MM.1S (cell line): ENCODE measurements around the gene NFAM1.

Experiments used
- DNase-seq: peaks from one replicate; pipeline ENCODE4 v3.0.0-alpha.2; 2015
- H2AFZ ChIP-seq: fragments of 300-600 bp; sonication (generic); 2 replicates; pipeline ENCODE4 v1.6.0; 2016; ENCODE audit warnings: antibody characterized with exemption, low read length
- H3F3A ChIP-seq: fragments of 300-600 bp; sonication (generic); 2 replicates; pipeline ENCODE4 v1.6.1; 2016; ENCODE audit warnings: mild to moderate bottlenecking, antibody characterized with exemption, low read length, moderate library complexity, mixed read lengths; ENCODE audit not compliant: insufficient read depth
- H3K27ac ChIP-seq: fragments of 300-600 bp; sonication (generic); 2 replicates; pipeline ENCODE4 v1.5.1; 2016; ENCODE audit warnings: mild to moderate bottlenecking, low read length
- H3K27me3 ChIP-seq: fragments of 300-600 bp; sonication (generic); replicated peaks from 2 replicates; pipeline ENCODE4 v1.6.0; 2016; ENCODE audit warnings: low read length; ENCODE audit not compliant: insufficient read depth
- H3K36me3 ChIP-seq: fragments of 300-600 bp; sonication (generic); replicated peaks from 2 replicates; pipeline ENCODE4 v1.6.1; 2016; ENCODE audit warnings: mild to moderate bottlenecking, low read length, mixed read lengths; ENCODE audit not compliant: insufficient read depth
- H3K4me1 ChIP-seq: fragments of 300-600 bp; sonication (generic); 2 replicates; pipeline ENCODE4 v1.6.1; 2016; ENCODE audit warnings: low read length, mixed read lengths
- H3K4me2 ChIP-seq: fragments of 300-600 bp; sonication (generic); 2 replicates; pipeline ENCODE4 v1.6.0; 2016; ENCODE audit warnings: low read depth, low read length
- H3K4me3 ChIP-seq: fragments of 300-600 bp; sonication (generic); 2 replicates; pipeline ENCODE4 v1.5.1; 2016; ENCODE audit warnings: low read length, mixed read lengths
- H3K79me2 ChIP-seq: fragments of 300-600 bp; sonication (generic); 2 replicates; pipeline ENCODE4 v1.6.1; 2016; ENCODE audit warnings: mixed run types, low read length, mixed read lengths
- H3K9ac ChIP-seq: fragments of 300-600 bp; sonication (generic); 2 replicates; pipeline ENCODE4 v1.6.1; 2016; ENCODE audit warnings: low read length, mixed read lengths
- H3K9me2 ChIP-seq: fragments of 300-600 bp; sonication (generic); replicated peaks from 2 replicates; pipeline ENCODE4 v1.6.1; 2016; ENCODE audit warnings: mild to moderate bottlenecking, low read length, mixed read lengths; ENCODE audit not compliant: insufficient read depth
- H3K9me3 ChIP-seq: fragments of 300-600 bp; sonication (generic); replicated peaks from 2 replicates; pipeline ENCODE4 v1.6.1; 2016; ENCODE audit warnings: mild to moderate bottlenecking, low read length, mixed read lengths; ENCODE audit not compliant: insufficient read depth
- H4K20me1 ChIP-seq: fragments of 300-600 bp; sonication (generic); 2 replicates; pipeline ENCODE4 v1.6.1; 2016; ENCODE audit warnings: mild to moderate bottlenecking, low read length, moderate library complexity, mixed read lengths; ENCODE audit not compliant: insufficient read depth
- EZH2 ChIP-seq: fragments of 300-600 bp; sonication (generic); optimal IDR thresholded peaks from 2 replicates; pipeline ENCODE3; 2017; ENCODE audit warnings: low read depth, mild to moderate bottlenecking, antibody characterized with exemption, low read length, mixed read lengths
- EZH2phosphoT487 ChIP-seq: fragments of 300-600 bp; sonication (generic); IDR thresholded peaks from 2 replicates; pipeline ENCODE4 v1.6.1; 2018; ENCODE audit warnings: antibody characterized with exemption, low read length
- TF ChIP-seq, protein P1 (sequence below): fragments of 300-600 bp; sonication (generic); IDR thresholded peaks from 2 replicates; pipeline ENCODE4 v1.5.1; 2016; ENCODE audit warnings: antibody characterized with exemption, low read length, mixed read lengths

NFAM1 gene

GRCh38 chr22:42459287-42460063, 27.3 kb upstream of the NFAM1 start:
- no peak overlapping the region for H3K4me2 ChIP-seq
- 0 out of 2 replicates have a peak, but pooled peaks cover 5% of the 10 kb centered on the region for H3K4me1 ChIP-seq
- H4K20me1 ChIP-seq, result no peaks in the 10 kb centered on the region
- no peak overlapping the region for H3K9ac ChIP-seq
- peaks cover 74% of the 10 kb centered on the region for H3K27me3 ChIP-seq
- no peak overlapping the region for H3K4me3 ChIP-seq
- no peak overlapping the region for H3K27ac ChIP-seq
- no peaks in the 10 kb centered on the region for H3K36me3 ChIP-seq
- H3F3A ChIP-seq, result no peaks in the 10 kb centered on the region
- no peak for DNase-seq
- H2AFZ ChIP-seq, result no peak overlapping the region
- H3K9me2 ChIP-seq, result no peaks in the 10 kb centered on the region
- TF ChIP-seq EZH2phosphoT487 (no peak), EZH2 (no peak)
- TF ChIP-seq, protein P1, sequence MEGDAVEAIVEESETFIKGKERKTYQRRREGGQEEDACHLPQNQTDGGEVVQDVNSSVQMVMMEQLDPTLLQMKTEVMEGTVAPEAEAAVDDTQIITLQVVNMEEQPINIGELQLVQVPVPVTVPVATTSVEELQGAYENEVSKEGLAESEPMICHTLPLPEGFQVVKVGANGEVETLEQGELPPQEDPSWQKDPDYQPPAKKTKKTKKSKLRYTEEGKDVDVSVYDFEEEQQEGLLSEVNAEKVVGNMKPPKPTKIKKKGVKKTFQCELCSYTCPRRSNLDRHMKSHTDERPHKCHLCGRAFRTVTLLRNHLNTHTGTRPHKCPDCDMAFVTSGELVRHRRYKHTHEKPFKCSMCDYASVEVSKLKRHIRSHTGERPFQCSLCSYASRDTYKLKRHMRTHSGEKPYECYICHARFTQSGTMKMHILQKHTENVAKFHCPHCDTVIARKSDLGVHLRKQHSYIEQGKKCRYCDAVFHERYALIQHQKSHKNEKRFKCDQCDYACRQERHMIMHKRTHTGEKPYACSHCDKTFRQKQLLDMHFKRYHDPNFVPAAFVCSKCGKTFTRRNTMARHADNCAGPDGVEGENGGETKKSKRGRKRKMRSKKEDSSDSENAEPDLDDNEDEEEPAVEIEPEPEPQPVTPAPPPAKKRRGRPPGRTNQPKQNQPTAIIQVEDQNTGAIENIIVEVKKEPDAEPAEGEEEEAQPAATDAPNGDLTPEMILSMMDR, result no peak
- H3K79me2 ChIP-seq, result no peaks in the 10 kb centered on the region
- H3K9me3 ChIP-seq, result no peaks in the 10 kb centered on the region

DNA sequence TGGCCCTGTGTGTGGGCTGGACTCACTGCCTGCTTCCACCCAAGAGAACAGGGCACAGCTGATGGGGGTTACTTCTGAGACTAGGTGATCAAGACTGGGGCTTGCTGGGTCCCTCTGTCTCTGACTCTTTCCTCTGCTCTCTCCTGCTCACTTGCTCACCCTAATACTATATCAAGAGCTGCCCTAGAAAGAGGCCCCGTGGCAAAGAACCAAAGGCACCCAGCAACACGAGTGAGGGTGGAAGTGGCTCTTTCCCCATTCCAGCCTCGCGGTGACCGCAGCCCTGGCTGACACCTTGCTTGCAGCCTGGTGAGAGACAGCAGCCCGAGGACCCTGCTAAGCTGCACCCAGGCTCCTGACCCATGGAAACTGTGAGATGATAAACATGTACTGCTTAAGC, 20.7 kb upstream of the NFAM1 start:
- H3K36me3 ChIP-seq, result no peaks in the 10 kb centered on the region
- no peaks in the 10 kb centered on the region for H3K9me2 ChIP-seq
- H2AFZ ChIP-seq, result no peak overlapping the region
- 0 out of 2 replicates have a peak, but pooled peaks cover 1% of the 10 kb centered on the region for H3K4me1 ChIP-seq
- H3K27me3 ChIP-seq, result peaks cover 56% of the 10 kb centered on the region
- no peak overlapping the region for H3K27ac ChIP-seq
- TF ChIP-seq EZH2, result no peak
- TF ChIP-seq, protein P1, result no peak
- TF ChIP-seq EZH2phosphoT487, result no peak
- no peak for DNase-seq
- no peak overlapping the region for H3K9ac ChIP-seq
- H3F3A ChIP-seq, result no peaks in the 10 kb centered on the region
- H3K79me2 ChIP-seq, result no peaks in the 10 kb centered on the region
- no peaks in the 10 kb centered on the region for H4K20me1 ChIP-seq
- H3K4me2 ChIP-seq, result no peak overlapping the region
- no peaks in the 10 kb centered on the region for H3K9me3 ChIP-seq
- H3K4me3 ChIP-seq, result no peak overlapping the region

- no peak overlapping the region for H3K27ac ChIP-seq
- no peaks in the 10 kb centered on the region for H3F3A ChIP-seq
- H2AFZ ChIP-seq, result no peak overlapping the region
- H3K36me3 ChIP-seq, result no peaks in the 10 kb centered on the region
- H3K27me3 ChIP-seq, result peaks cover 55% of the 10 kb centered on the region
- no peaks in the 10 kb centered on the region for H3K9me3 ChIP-seq
- no peak overlapping the region for H3K4me3 ChIP-seq
- no peaks in the 10 kb centered on the region for H3K9me2 ChIP-seq
- no peak for DNase-seq
- no peak overlapping the region for H3K4me2 ChIP-seq
- H4K20me1 ChIP-seq, result no peaks in the 10 kb centered on the region
- H3K9ac ChIP-seq, result no peak overlapping the region
- no peaks in the 10 kb centered on the region for H3K79me2 ChIP-seq
- no peak for TF ChIP-seq EZH2phosphoT487
- TF ChIP-seq, protein P1, result no peak
- TF ChIP-seq EZH2, result no peak
- H3K4me1 ChIP-seq, result no peaks in the 10 kb centered on the region
These were observed 20.3 kb upstream of the NFAM1 start for GRCh38 chr22:42452456-42452855.
